Measurements from ENCODE around the gene GNAZ.

The GNAZ gene

GRCh38 chr22:23093051-23093788 is 22.9 kb downstream of the GNAZ start:
- DNase-seq (ENCODE audit: low read depth) = no peak

DNA sequence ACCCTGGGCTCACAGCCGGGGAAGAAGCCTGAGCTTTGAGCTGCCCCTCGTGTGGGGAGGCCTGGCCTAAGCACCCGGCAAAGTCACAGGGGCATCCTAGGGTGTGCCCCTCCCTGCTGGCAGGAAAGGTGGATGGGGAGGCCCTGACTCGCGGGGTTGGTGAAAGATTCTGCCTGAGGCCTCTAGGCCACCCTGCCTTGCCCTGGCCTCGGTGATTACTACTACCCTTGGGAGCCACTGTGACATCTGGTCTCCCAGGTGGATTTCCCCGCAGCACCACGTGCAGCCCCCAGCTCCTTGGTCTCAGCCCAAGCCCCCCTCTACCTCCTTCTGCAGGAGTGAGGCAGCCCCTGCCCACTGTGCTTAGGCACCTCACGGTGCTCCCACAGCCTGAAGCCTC is 23.9 kb downstream of the GNAZ start:
- DNase-seq (ENCODE audit: low read depth) = no peak

DNA sequence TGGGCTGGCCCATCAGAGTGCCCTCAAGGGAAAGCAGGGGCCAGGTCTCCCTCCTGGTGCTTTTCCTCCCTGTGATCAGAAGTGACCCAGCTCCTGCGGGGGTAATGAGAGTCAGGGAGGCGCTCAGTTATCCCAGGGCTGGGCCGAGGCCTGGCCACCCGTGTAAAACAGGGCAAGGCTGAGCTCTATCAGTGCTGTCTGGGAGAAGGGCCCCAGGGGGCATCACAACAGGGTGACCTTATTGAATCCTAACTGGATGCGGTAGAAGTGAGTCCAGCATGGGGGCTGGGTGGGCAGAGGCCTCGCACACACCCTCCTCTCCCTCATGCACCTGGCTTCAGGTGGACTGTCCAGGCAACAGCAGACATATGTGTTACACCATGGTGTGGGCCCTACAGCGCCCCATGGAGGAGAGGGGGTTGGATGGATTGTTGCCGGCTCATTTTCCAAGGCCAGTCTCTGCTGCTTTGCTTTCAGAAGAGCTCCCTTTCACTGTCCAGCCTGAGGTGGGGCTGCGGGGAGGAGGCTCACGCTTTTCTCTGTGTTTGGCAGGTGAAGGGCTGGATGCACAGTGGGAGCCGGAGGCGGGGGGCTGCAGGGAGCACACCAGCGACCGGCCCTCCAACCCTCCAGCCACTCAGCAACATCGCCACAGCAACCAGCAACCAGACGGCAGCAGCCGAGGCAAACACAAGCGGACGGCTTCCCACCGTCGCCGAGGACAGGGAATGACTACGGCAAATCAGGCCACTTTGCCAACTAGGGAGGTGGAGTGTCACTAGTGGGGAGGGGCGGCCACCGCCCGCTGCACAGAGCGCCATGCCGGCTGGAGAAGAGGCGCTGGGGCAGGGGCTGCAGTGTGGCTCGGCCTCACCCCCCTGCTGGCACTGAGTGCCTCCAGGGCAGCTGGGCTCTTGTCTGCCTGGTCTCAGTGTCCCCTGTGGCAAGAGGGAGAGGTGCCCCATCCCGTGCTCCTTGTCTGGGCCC is 24.7 kb downstream of the GNAZ start:
- no peak for DNase-seq (ENCODE audit: low read depth)

DNA sequence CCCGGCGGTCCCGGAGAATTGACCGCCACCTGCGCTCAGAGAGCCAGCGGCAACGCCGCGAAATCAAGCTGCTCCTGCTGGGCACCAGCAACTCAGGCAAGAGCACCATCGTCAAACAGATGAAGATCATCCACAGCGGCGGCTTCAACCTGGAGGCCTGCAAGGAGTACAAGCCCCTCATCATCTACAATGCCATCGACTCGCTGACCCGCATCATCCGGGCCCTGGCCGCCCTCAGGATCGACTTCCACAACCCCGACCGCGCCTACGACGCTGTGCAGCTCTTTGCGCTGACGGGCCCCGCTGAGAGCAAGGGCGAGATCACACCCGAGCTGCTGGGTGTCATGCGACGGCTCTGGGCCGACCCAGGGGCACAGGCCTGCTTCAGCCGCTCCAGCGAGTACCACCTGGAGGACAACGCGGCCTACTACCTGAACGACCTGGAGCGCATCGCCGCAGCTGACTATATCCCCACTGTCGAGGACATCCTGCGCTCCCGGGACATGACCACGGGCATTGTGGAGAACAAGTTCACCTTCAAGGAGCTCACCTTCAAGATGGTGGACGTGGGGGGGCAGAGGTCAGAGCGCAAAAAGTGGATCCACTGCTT is 25.5 kb downstream of the GNAZ start:
- DNase-seq (ENCODE audit: low read depth) = no peak

- no peak for DNase-seq (ENCODE audit: low read depth)
Observed at GRCh38 chr22:23097412-23098229, 27.3 kb downstream of the GNAZ start.

DNA sequence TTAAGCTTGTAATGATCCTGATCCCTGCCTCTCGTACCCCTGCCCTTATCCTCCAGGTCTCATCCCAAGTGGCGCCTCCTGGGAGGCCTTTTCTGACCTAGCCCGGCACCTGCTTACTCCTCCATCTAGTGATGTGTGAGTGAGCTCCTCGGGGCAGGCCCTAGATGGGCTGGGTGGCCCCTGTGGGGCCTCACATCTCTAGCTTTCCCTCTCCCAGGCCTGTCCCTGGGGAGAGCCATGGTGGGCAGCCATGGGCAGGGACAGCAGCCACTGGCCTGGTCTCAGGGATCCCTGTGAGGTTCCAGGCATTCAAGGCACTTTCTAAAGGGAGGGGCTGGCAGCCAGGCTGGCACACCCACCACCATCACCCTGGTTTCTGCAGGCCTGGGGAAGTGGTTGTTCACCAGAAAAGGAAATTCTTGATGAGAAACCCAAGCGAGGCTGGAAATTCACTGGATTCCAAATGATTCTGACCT is 27.9 kb downstream of the GNAZ start:
- no peak for DNase-seq (ENCODE audit: low read depth)

GRCh38 chr22:23098718-23099530 is 28.6 kb downstream of the GNAZ start:
- no peak for DNase-seq (ENCODE audit: low read depth)

- DNase-seq (ENCODE audit: low read depth) = no peak
Observed at GRCh38 chr22:23099531-23099804, 29.1 kb downstream of the GNAZ start.

DNA sequence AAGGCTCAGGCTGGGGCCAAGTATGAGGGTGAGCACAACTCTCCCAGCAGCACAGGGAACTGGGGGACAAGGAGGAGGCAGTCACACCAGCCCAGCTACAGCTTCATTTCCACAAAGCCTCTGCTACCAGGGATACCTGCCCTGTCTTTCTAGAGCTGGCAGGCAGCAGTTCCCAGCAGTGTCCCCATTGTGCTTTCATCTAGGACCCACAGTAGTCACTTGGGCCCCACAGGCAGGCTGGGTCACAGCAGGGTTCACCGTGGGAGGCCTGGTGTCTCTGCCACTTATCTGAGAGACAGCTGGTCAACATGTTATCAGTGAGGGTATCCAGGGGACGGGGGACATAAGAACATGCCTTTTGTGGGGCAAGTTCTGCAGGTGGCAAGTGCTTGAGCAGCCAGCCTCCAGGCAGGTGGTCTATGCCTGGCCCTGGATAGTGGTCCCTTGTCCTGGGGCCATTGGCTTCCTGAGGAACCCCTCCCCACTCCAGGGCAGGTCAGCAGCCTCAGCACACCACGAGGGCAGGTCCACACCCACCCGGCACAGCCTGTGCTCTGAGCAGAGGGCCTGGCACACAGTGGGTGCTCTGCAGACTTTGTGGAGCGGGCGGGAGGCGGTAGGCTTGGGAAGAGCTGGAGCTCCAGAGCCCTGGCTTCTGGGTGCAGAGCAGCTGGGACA is 29.9 kb downstream of the GNAZ start:
- DNase-seq (ENCODE audit: low read depth) = no peak

DNA sequence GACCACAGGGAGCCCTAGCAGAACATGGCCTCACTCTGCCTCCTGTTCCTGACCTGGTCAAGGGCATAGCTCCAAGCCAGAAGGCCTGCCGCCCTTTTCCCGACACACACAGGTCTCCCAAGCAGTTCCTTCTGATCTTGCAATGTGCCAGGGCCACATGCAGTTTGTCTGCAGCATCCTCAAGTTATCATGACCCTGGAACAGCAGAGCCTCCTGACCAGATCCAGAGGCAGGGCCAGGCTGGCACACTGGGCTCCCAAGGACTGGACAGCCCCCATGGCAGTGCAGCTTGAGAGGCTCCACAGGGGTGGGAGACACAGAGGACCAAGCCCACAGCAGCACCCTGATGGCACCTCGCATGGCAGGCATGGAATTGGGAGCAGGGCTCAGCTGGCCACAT is 31.2 kb downstream of the GNAZ start:
- DNase-seq (ENCODE audit: low read depth) = no peak

DNA sequence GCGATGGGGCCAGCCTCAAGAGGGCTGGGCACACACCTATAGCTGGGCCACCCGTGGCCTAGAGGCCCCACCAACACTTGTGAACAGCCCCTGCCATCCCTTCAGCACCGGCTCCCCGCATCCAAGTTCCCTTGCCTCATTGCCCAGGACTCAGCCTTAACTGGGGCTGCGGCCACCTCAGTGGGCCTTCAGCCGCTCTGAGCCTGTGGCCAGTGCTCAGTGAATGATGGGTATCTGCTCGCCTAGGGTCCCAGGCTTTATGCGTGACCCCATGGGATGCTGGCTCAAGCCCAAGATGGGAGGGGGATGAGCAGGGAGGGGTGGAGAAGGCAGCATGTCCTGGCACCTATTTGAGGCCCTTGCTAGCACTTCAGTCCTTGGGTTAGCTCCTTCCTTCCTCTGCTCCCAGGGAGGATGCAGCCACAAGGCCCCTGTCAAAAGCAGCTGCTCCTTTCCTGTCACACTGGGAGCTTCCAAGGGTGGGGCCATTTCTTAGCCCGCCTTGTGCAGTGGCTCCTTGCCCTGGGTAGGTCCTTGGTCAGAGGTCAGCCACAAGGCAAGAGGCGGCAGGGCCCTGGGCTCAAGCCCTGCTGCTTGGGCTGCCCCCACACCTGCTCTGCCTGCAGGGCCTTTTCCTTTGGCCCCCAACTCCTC is 31.8 kb downstream of the GNAZ start:
- no peak for DNase-seq (ENCODE audit: low read depth)

DNA sequence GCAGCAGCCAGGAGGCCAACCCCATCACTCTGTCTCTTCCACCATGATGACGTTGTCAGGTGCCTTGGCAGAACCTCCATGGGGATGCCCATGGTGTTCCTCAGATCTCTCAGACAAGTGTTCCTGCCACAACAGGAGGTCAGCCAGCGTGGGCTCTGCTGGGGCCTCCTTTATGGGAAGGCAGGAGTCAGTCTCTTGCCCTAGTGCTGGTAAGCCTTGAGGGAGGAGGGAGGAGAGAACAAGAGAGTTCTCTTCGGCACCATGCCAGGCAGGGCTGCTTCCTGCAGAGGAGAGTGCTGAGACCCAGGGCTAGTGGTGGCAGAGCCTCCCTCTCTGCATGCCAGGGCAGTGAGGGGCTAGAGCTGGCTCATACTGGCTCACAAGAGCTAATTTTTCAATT is 32.5 kb downstream of the GNAZ start:
- no peak for DNase-seq (ENCODE audit: low read depth)

GRCh38 chr22:23103199-23103954 is 33.1 kb downstream of the GNAZ start:
- no peak for DNase-seq (ENCODE audit: low read depth)

DNA sequence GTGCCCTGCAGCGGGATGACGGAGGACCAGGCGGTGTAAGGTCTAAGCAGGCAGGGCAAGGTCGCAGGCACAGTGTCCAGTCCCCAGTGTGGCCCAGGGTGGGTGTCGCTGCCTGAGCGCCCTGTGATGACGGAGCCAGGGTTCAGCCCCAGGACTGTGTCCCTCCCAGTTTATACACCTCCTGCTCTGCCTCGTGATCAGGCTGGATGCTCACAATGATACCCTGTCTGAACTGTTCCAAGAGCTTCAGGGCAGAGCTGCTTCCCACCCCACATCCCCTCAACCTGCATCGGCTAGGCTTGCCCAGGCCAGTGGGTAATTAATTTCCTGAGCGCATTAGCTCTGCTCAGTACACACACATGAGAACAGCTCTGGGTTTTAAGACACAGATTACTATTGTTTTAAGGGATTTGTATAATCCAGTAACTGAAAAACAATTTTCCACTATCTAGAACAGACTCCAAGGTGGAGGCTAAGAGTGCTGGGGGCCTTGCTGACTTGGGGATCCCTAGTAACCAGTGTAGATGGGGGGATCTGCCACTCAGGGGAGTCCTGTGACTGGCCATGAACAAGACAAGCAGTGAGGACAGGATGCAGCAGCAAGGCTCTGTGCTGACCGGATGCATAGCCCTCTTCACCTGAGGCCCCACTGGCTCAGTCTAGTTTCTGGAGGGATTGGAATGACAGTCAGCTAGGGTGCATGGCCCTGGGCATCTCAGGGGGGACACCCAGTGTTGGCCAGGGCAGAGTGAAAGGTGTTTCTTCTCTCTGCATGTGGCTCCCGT is 34.1 kb downstream of the GNAZ start:
- no peak for DNase-seq (ENCODE audit: low read depth)

DNA sequence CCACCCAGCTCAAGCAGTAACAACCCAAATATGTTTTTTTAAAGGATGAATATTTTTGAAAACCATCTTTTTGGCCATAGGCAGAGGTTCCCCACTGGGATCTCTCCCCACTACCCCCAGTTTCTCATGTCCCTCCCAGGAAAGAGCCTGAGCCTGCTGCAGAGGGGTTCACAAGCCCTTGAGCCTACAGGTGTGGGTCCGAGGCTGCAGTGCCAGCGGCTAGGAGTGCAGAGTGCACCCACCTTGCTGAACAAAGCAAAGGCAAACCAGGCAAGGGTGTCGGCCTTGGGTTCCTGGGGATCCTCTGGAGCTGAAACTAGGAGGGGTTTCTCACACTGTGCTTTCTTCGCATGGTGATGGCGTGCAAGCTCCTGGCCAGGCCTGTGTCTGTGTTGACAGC is 35.0 kb downstream of the GNAZ start:
- DNase-seq (ENCODE audit: low read depth) = no peak

GRCh38 chr22:23105919-23106318 is 35.6 kb downstream of the GNAZ start:
- DNase-seq (ENCODE audit: low read depth) = no peak

DNA sequence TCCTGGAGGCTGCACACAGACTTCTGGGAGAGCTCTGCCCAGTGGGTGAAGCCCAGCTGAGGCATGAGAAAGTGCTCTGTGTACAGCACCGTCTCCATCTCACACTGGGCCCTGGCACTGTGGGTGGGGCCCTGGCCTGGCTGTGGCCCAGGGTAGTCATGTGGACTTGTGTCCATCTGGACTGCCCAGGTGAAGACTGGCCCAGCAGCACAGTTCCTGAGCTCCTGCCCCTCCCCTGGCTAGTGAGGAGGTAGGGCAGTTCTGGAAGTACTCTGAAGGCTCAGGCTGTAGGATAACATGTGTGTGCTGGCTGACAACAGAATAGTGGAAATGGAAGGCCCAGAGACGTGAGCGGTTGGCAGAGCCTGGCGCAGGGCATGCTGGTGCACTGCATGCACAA is 36.0 kb downstream of the GNAZ start:
- no peak for DNase-seq (ENCODE audit: low read depth)

DNA sequence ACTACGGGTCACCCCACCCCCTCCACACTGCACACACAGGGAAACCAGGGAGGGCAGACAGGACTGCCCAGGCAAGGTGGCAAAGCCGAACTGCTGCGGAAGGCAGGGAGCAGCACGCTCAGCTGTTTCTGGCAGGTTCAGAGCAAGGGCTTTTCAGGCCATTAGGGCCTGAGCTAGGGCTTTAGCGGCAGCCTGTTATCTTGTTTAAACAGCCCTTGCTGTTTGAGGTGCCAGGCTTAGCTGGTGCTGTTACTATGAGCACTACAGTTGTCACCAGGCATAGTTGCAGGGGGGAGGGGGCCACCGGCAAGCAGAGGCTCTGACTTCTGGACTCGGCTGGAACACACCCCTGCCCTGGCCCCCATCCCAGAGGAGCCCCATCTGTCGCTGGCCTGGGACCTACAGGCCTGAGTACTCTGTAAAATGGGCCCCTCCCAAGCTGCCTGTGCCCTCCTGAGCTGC is 36.6 kb downstream of the GNAZ start:
- DNase-seq (ENCODE audit: low read depth) = no peak
